ENCODE results near the gene AMDHD2. TPM values are rescaled to one million over a fixed set of nuclear protein-coding genes. Genes with fewer than 3 reads are reported as not detected.

The AMDHD2 gene, protein sequence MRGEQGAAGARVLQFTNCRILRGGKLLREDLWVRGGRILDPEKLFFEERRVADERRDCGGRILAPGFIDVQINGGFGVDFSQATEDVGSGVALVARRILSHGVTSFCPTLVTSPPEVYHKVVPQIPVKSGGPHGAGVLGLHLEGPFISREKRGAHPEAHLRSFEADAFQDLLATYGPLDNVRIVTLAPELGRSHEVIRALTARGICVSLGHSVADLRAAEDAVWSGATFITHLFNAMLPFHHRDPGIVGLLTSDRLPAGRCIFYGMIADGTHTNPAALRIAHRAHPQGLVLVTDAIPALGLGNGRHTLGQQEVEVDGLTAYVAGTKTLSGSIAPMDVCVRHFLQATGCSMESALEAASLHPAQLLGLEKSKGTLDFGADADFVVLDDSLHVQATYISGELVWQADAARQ
- polyA plus RNA-seq (ENCODE audit: low read depth in 6 of 6): 10 to 100 TPM; 17.6 to 24.0 (median 20.5) TPM

DNA sequence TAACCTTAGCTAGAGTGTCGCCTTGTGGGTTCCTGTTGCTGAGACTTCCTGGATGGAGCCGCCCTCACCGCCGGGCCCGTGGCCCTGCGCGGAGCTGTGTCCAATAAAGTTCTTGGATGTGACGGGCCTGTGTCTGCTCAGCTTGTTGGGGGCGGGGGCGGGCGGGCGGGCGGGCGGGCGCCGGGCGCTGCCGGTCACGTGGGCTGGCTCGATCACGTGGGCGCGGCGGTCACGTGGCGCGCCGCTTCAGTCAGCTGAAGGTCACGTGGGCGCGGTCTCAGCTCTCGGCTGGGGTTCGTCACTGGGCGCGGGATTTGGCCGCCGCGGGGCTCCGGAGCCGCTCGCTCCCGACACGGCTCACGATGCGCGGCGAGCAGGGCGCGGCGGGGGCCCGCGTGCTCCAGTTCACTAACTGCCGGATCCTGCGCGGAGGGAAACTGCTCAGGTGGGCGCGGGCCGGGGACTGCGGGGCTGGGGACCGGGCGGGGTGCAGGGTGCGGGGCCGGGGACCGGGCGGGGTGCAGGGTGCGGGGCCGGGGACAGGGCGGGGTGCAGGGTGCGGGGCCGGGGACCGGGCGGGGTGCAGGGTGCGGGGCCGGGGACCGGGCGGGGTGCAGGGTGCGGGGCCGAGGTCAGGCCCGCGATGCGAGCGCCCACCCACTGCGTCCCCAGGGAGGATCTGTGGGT lies at the start of gene AMDHD2:
Gene AMDHD2, plus strand, starts transcription at position 275 of the 687 bp plus-strand sequence. Its CDS starts 88 bp downstream, at position 363.
- Mint-ChIP-seq H3K4me3 (peak within 1 kb of the TSS; percentile 82 to 99 (median 94)), H3K4me1 (peaks cover 60 to 72% (median 69%) of the 10 kb centered on the region in 3 donors), H3K27me3 (no peaks in the 10 kb centered on the region), H3K27ac (peak within 1 kb of the TSS; percentile 99 to 100 (median 99)), H3K36me3 (peaks cover 7 to 20% of the 10 kb centered on the region in 2 donors), H3K9me3 (peaks cover 0 to 3% (median 0%) of the 10 kb centered on the region in 7 donors)
- DNase-seq (peak; percentile 85), ATAC-seq (ENCODE audit: low read depth in 2 of 2) (peak; percentile 60 to 64)

DNA sequence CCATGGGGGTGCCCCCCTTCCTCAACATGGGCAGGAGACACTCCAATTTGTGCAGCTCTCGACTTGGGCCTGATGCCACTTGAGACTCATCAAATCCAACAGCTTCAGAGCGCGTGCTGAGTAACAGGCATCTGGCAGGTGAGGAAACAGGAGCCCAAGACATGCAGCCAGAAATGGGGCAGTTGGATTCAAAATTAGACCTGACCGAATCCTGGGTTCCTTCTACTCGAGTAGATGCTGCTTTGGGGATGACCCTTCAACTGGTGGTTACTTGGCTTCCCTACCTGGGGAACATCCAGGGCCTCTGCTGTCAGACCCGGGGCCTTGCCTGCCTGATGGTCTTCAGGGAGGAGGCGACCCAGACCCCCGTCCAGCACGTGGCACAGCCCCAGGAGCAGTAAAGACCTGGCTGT lies 49.6 kb upstream of the AMDHD2 start:
- H3K27ac Mint-ChIP-seq: peak overlapping the region in 2 of 6 donors; percentile 26 to 62
- H3K9me3 Mint-ChIP-seq: no peaks in the 10 kb centered on the region
- no peaks in the 10 kb centered on the region for H3K36me3 Mint-ChIP-seq
- ATAC-seq (ENCODE audit: low read depth in 2 of 2) (no peak), DNase-seq (no peak)
- H3K4me1 Mint-ChIP-seq: peaks cover 26 to 39% (median 26%) of the 10 kb centered on the region in 3 donors
- H3K4me3 Mint-ChIP-seq: peak overlapping the region in 6 of 8 donors; percentile 1 to 82 (median 44)
- H3K27me3 Mint-ChIP-seq: peaks cover 6 to 28% (median 28%) of the 10 kb centered on the region in 3 donors

DNA sequence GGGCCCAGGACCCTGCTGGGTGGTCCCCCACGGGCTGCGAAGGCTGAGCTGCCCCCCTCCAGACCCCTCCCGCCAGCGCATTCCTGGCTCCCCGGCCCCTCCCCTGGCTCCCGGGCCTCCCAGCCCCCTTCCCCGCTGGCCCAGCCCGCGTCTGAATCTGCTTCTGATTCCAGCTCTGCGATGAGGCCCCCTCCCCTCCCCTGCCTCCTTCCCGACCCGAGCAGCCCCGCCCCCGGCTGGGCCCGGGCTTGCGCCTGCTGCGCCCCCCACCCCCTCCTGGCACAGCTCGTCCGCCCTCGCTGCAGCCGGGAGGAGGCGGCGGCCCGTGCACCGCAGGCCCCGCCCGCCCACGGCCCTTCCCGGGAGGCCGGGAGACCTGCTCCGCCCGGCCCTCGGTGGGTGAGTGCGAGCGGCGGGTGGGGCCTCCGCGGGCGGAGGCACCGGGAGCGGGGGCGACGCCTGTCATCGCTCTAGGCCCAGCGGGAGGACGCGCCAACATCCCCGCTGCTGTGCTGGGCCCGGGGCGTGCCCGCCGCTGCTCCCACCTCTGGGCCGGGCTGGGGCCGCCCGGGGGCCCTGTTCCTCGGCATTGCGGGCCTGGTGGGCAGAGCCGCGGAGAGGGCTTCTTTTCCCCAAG lies 49.0 kb upstream of the AMDHD2 start, which contains the start of gene NTN3:
Gene NTN3, plus strand, starts transcription at position 282 of the 637 bp plus-strand sequence. CDS start 405 bp downstream, outside the sequence.
- H3K27ac Mint-ChIP-seq: peak within 1 kb of the TSS in 2 of 6 donors; percentile 26 to 62
- peaks cover 6 to 28% (median 28%) of the 10 kb centered on the region in 3 donors for H3K27me3 Mint-ChIP-seq
- H3K36me3 Mint-ChIP-seq: no peaks in the 10 kb centered on the region

DNA sequence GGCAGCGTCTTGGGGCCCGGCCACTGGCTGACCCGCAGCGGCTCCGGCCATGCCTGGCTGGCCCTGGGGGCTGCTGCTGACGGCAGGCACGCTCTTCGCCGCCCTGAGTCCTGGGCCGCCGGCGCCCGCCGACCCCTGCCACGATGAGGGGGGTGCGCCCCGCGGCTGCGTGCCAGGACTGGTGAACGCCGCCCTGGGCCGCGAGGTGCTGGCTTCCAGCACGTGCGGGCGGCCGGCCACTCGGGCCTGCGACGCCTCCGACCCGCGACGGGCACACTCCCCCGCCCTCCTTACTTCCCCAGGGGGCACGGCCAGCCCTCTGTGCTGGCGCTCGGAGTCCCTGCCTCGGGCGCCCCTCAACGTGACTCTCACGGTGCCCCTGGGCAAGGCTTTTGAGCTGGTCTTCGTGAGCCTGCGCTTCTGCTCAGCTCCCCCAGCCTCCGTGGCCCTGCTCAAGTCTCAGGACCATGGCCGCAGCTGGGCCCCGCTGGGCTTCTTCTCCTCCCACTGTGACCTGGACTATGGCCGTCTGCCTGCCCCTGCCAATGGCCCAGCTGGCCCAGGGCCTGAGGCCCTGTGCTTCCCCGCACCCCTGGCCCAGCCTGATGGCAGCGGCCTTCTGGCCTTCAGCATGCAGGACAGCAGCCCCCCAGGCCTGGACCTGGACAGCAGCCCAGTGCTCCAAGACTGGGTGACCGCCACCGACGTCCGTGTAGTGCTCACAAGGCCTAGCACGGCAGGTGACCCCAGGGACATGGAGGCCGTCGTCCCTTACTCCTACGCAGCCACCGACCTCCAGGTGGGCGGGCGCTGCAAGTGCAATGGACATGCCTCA lies 48.3 kb upstream of the AMDHD2 start:
- Mint-ChIP-seq H3K36me3 (no peaks in the 10 kb centered on the region), H3K4me3 (peak overlapping the region in 3 of 8 donors; percentile 22 to 58 (median 39)), H3K27me3 (peaks cover 6 to 28% (median 28%) of the 10 kb centered on the region in 3 donors), H3K27ac (no peak overlapping the region), H3K4me1 (peaks cover 26 to 39% (median 38%) of the 10 kb centered on the region in 3 donors), H3K9me3 (no peaks in the 10 kb centered on the region)
- ATAC-seq (ENCODE audit: low read depth in 2 of 2) (no peak), DNase-seq (no peak)

More for the DNA sequence above, 49.0 kb upstream of the AMDHD2 start, which contains the start of gene NTN3:
- H3K9me3 Mint-ChIP-seq: no peaks in the 10 kb centered on the region
- peak within 1 kb of the TSS in 7 of 8 donors; percentile 1 to 82 (median 44) for H3K4me3 Mint-ChIP-seq
- DNase-seq (no peak), ATAC-seq (ENCODE audit: low read depth in 2 of 2) (no peak)
- peaks cover 26 to 39% (median 30%) of the 10 kb centered on the region in 3 donors for H3K4me1 Mint-ChIP-seq

DNA sequence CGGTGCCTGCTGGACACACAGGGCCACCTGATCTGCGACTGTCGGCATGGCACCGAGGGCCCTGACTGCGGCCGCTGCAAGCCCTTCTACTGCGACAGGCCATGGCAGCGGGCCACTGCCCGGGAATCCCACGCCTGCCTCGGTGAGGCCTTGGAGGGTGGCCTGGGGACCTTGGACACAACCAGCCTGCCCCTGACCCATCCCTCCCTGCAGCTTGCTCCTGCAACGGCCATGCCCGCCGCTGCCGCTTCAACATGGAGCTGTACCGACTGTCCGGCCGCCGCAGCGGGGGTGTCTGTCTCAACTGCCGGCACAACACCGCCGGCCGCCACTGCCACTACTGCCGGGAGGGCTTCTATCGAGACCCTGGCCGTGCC lies 47.7 kb upstream of the AMDHD2 start:
- Mint-ChIP-seq H3K27me3 (peaks cover 6 to 28% (median 28%) of the 10 kb centered on the region in 3 donors), H3K27ac (no peak overlapping the region), H3K4me3 (peak overlapping the region in 4 of 8 donors; percentile 40 to 84 (median 79)), H3K9me3 (no peaks in the 10 kb centered on the region), H3K36me3 (no peaks in the 10 kb centered on the region), H3K4me1 (peaks cover 23 to 38% (median 34%) of the 10 kb centered on the region in 3 donors)
- no peak for ATAC-seq (ENCODE audit: low read depth in 2 of 2)
- DNase-seq: no peak

DNA sequence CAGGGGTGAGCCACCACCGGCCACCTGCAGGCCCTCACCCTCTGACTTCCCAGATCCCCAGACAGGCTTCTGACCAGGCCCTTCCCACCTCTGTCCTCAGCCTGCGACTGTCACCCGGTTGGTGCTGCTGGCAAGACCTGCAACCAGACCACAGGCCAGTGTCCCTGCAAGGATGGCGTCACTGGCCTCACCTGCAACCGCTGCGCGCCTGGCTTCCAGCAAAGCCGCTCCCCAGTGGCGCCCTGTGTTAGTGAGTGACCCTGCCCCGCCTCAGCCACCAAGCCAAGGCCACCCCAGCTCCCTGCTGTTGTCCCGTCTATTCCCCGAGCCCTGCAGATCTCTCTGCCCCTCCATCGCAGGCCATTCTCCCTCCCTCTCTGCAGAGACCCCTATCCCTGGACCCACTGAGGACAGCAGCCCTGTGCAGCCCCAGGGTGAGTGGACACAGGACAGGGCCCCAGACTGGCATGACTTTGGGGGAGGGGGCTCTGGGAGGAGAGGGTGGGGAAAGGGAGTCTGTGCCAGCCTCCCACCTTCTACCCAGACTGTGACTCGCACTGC lies 47.2 kb upstream of the AMDHD2 start:
- ATAC-seq (ENCODE audit: low read depth in 2 of 2) (no peak), DNase-seq (no peak)
- peak overlapping the region; percentile 57 to 90 (median 84) for H3K4me3 Mint-ChIP-seq
- H3K36me3 Mint-ChIP-seq: no peaks in the 10 kb centered on the region
- peaks cover 6 to 28% (median 28%) of the 10 kb centered on the region in 3 donors for H3K27me3 Mint-ChIP-seq
- no peaks in the 10 kb centered on the region for H3K9me3 Mint-ChIP-seq
- peak overlapping the region in 1 of 6 donors; percentile 60 for H3K27ac Mint-ChIP-seq
- H3K4me1 Mint-ChIP-seq: peaks cover 28 to 40% (median 38%) of the 10 kb centered on the region in 3 donors

DNA sequence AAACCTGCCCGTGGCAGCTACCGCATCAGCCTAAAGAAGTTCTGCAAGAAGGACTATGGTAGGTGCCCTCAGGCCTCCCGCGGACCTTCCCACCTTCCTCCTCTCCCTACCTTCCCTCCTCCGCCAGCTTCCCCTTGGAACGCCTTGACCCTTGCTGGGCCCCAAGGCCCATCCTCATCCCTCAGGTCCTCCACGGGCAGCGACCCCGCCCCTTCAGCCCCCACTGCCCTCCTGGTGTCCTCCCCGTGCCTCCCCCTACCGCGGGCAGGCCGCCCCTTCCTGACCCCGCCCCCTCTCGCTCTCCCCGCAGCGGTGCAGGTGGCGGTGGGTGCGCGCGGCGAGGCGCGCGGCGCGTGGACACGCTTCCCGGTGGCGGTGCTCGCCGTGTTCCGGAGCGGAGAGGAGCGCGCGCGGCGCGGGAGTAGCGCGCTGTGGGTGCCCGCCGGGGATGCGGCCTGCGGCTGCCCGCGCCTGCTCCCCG lies 46.7 kb upstream of the AMDHD2 start:
- peak overlapping the region in 1 of 6 donors; percentile 60 for H3K27ac Mint-ChIP-seq
- peak; percentile 0 to 5 for ATAC-seq (ENCODE audit: low read depth in 2 of 2)
- no peak for DNase-seq
- H3K36me3 Mint-ChIP-seq: no peaks in the 10 kb centered on the region
- peak overlapping the region; percentile 57 to 90 (median 84) for H3K4me3 Mint-ChIP-seq
- H3K27me3 Mint-ChIP-seq: peaks cover 6 to 24% (median 23%) of the 10 kb centered on the region in 3 donors
- H3K9me3 Mint-ChIP-seq: no peaks in the 10 kb centered on the region
- peaks cover 28 to 44% (median 34%) of the 10 kb centered on the region in 3 donors for H3K4me1 Mint-ChIP-seq

DNA sequence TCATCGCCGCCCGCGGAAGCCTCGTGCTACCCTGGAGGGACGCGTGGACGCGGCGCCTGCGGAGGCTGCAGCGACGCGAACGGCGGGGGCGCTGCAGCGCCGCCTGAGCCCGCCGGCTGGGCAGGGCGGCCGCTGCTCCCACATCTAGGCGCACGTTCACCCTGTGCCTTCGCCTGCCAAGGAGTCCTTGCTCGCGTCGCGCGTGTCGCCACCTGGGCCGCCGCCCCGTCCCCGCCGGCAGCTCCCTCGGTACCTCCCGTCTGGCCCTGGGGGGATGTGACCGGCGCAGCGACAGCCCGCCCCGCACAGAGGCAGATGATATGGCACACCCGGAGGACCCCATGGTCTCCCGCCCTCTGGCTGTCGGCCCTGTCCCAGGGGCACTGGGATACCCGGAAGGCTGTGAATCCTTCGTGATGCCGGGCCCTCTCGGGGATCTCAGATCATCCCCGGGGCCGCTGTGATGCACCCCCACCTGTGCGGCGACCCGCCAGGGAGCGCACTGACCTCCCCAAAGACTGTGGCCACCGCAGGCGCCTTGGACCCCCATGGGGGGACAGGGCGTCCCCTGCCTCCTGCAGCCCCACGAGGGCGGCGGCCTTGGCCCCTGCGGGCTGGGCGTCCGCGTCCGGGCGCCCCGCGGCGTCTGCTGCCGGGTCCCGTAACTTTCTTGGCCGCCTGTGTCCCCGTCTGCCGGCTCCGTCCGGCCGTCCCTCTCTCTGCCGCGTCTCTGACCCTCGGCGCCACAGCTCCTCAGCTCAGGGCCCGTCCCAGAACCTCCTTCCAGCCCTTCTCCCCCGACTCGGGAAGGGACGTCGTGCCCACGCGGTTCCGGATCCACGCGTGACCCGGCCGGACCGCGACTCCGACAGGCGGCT lies 45.9 kb upstream of the AMDHD2 start:
- H3K27ac Mint-ChIP-seq: peak overlapping the region in 2 of 6 donors; percentile 57 to 66
- no peaks in the 10 kb centered on the region for H3K9me3 Mint-ChIP-seq
- peak overlapping the region; percentile 73 to 89 (median 78) for H3K4me3 Mint-ChIP-seq
- peaks cover 6 to 22% (median 20%) of the 10 kb centered on the region in 3 donors for H3K27me3 Mint-ChIP-seq
- ATAC-seq (ENCODE audit: low read depth in 2 of 2) (peak; percentile 74 to 75), DNase-seq (peak; percentile 58)
- H3K36me3 Mint-ChIP-seq: no peaks in the 10 kb centered on the region
- peaks cover 26 to 38% (median 26%) of the 10 kb centered on the region in 3 donors for H3K4me1 Mint-ChIP-seq

DNA sequence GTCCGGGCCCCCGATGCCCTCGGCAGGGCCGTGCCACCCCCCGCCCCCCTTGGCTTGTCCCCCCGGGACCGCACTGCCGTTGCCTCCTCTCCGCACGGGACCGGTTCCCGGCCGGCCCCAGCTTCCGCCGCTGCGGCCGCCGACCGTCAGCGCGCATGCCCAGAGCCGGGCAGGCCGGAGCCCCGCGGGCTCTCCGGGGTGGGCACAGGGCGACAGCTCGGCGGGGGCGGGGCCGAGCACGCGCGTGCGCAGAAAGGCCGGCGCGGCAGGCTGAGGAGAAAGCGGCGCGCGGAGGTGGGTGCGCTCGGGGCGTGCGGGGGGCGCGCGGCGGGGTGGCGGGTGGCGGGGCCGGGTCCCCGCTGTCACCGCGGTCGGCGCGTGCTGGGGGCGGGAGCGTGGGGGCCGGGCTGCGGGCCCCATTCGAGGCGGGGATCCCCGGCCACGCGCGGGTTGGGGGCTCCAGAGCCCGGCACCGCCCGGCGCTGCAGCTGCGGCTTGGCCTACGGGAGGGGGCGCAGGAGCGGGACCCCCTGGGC lies 45.2 kb upstream of the AMDHD2 start, which contains the start of gene TBC1D24:
Gene TBC1D24, plus strand, starts transcription at position 251 of the 536 bp plus-strand sequence. CDS start 21,022 bp downstream, outside the sequence.
- Mint-ChIP-seq H3K27ac (peak within 1 kb of the TSS in 2 of 6 donors; percentile 57 to 66), H3K4me1 (peaks cover 19 to 31% (median 21%) of the 10 kb centered on the region in 3 donors), H3K27me3 (peaks cover under 1 to 15% (median 14%) of the 10 kb centered on the region in 3 donors), H3K9me3 (no peaks in the 10 kb centered on the region), H3K4me3 (peak within 1 kb of the TSS; percentile 73 to 91 (median 78)), H3K36me3 (no peaks in the 10 kb centered on the region)
- peak; percentile 63 for ATAC-seq (ENCODE audit: low read depth in 2 of 2)
- DNase-seq: peak; percentile 83

DNA sequence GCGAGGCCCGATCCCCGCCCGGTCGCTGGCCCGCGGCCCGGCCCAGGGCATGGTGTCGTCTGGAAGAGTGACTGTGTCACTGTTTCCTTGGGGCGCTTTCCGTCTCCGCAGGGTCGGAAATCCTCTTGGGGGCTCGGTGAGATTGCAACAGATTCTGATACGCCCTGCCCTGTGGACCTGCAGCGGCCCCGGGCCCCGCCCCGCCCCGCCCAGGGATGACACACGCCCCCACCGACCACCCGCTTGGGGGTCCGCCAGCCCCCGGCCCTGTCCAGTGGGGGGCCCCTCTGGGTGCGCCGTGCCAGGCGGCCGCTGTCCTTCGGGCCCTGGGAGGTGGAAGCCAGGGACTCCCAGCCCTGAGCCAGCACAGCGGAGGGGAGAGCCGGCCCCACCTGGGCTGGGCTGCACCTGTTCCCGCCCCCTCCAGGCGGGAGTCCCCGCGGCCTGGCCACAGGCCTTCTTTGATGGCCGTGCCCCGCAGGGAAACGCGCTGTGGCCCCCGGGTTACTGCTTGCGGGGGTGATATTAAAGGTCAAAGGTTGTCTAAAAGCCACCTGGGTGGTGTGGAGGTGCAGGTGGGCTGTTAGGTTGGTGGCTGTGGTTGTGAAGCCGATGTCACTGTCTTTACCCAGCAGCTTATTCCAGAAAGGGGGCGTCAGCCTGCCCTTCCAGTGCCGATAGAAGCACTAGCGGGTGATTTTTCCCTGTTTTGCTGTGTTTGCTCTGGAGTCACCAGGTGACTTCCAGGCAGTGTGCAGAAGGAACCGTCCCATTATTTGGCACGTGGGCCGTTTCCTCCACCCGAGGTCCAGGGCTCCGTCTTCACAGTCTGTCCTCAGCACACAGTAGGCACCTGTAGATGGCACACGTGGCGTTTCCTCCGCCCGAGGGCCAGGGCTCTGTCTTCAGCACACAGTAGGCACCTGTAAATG lies 44.5 kb upstream of the AMDHD2 start:
- H3K27me3 Mint-ChIP-seq: peaks cover 0 to 8% (median 8%) of the 10 kb centered on the region in 3 donors

More for the DNA sequence above, 44.5 kb upstream of the AMDHD2 start:
- H3K4me3 Mint-ChIP-seq: peak overlapping the region; percentile 65 to 91 (median 78)
- peaks cover 13 to 25% (median 17%) of the 10 kb centered on the region in 3 donors for H3K4me1 Mint-ChIP-seq
- no peaks in the 10 kb centered on the region for H3K36me3 Mint-ChIP-seq
- no peaks in the 10 kb centered on the region for H3K9me3 Mint-ChIP-seq
- DNase-seq (no peak), ATAC-seq (ENCODE audit: low read depth in 2 of 2) (peak; percentile 15 to 28)
- H3K27ac Mint-ChIP-seq: peak overlapping the region in 3 of 6 donors; percentile 39 to 66 (median 57)

Measured in naive B cell (primary cell).